Heart left ventricle (tissue), 16 donors: ENCODE measurements around the gene POU3F3. TPM values are rescaled to one million over a fixed set of nuclear protein-coding genes. Genes with fewer than 3 reads are reported as not detected.

Experiments
- ATAC-seq, 4 donors: fragments of 200-7000 bp; cut with Tn5 transposase; one replicate each; pipeline ENCODE4 v1.9.1; 2020 to 2022; ENCODE audit warnings: moderate library complexity in 4 of 4, mild to moderate bottlenecking in 3 of 4, moderate number of reproducible peaks in 1 of 4
- DNase-seq, 5 donors: peaks; one replicate each; pipeline ENCODE4 v3.0.0-alpha.2; 2020
- H3K27ac ChIP-seq, 12 donors: fragments of 200-600 bp; sonication (generic) in 4 of 12; one replicate each; pipeline versions ENCODE4 v1.5.0 to v1.8.0; 2016 to 2022; ENCODE audit warnings: mild to moderate bottlenecking in 2 of 12
- H3K27me3 ChIP-seq, 9 donors: fragments of 200-600 bp; sonication (generic) in 2 of 9; one replicate each; pipeline versions ENCODE4 v1.5.1 to v1.8.0; 2016 to 2022; ENCODE audit warnings: mild to moderate bottlenecking in 3 of 9
- H3K36me3 ChIP-seq, 9 donors: fragments of 200-600 bp; sonication (generic) in 2 of 9; one replicate each; pipeline versions ENCODE4 v1.5.0 to v1.8.0; 2018 to 2022; ENCODE audit warnings: mild to moderate bottlenecking in 2 of 9
- H3K4me1 ChIP-seq, 12 donors: fragments of 200-600 bp; sonication (generic) in 4 of 12; one replicate each; pipeline versions ENCODE4 v1.5.0 to v1.8.0; 2016 to 2022; ENCODE audit warnings: mild to moderate bottlenecking in 3 of 12
- H3K4me3 ChIP-seq, 12 donors: fragments of 200-600 bp; sonication (generic) in 4 of 12; one replicate each; pipeline versions ENCODE4 v1.5.0 to v1.8.0; 2017 to 2022; ENCODE audit warnings: mild to moderate bottlenecking in 9 of 12, moderate library complexity in 4 of 12
- H3K9me3 ChIP-seq, 12 donors: fragments of 200-600 bp; sonication (generic) in 4 of 12; one replicate each; pipeline versions ENCODE4 v1.5.0 to v1.8.0; 2016 to 2022; ENCODE audit warnings: mild to moderate bottlenecking in 1 of 12
- CTCF ChIP-seq, 12 donors: fragments of 200-600 bp; sonication (generic) in 4 of 12; IDR thresholded peaks; one replicate each; pipeline versions ENCODE4 v1.5.0 to v1.8.0; 2018 to 2022; ENCODE audit warnings: antibody characterized with exemption in 12 of 12, mild to moderate bottlenecking in 5 of 12
- POLR2A ChIP-seq, 2 donors: fragments of 450-650 bp; IDR thresholded peaks; one replicate each; pipeline ENCODE4 v1.6.1; 2017; ENCODE audit warnings: antibody characterized with exemption in 2 of 2, mild to moderate bottlenecking in 2 of 2, moderate library complexity in 2 of 2
- WGBS, 4 donors: extraction: QIAGEN DNeasy Blood & Tissue Kit in 2 of 4; methylation state at CpG; one replicate each; pipeline versions ENCODE4 v1.1.5 to v1.1.7; 2013 to 2018; 5-methylcytosine and 5-hydroxymethylcytosine counted together
- intact Hi-C, 10 donors: fragments of 100-400 bp; cut with DNase I; formaldehyde crosslinking; loops; one replicate each; pipeline versions ENCODE4 v1.11.1 to v1.14.2; 2022
- polyA plus RNA-seq, 2 donors: library from polyadenylated mRNA; stranded (reverse); fragments of 200-250 nt; gene quantifications; one replicate each; pipeline ENCODE4 v1.2.3, GENCODE V29; 2013
- total RNA-seq, 9 donors: library from RNA; depleted of rRNA in 2 of 9; stranded (reverse); fragments of >200 nt in 2 of 9; fragmentation: NEBNext Ultra II Directional in 3 of 9; extraction: Animal tissue kit (Norgen Biotek cat#: 25700) in 3 of 9; gene quantifications; one replicate each; pipeline versions ENCODE4 v1.1.0 to v1.2.4, GENCODE V29; 2016 to 2023
- donor health status: ischemic (EF 13 %, LVEDD 7.1; RV severe dilation, severe dysfunction).
- donor health status: healthy with polysubstance abuse.
- donor health status: DM: no; HTN: yes; CAD: no.
- donor health status: DM: no; HTN: no; CAD: no.
- donor health status: ischemic (EF 25% LVEDD 6.9; RV normal size, moderate dysfunction).
- donor health status: ischemic (EF 25% LVEDD 5.7; RV mildly dilated, moderate dysfunction).
- donor health status: healthy.
- donor health status: DM: yes; HTN: yes; CAD: no.
- donor health status: ischemic (EF 35%, LVEDD 5.7; RV mildly dilated, moderate dysfunction).
- donor health status: nonischemic (EF 11% LVEDD 7.7; RV severe dilation, severe dysfunction).
- donor health status: DM: yes; HTN: yes; CAD: no.
- donor health status: PGD.
- donor health status: ischemic (EF 29% LVEDD 5.4; RV normal size, mild dysfunction).
- donor health status: nonischemic (EF 23%, LVEDD 6.1; RV moderate dilation, normal function).

The POU3F3 gene
- total and polyA plus RNA-seq, 11 donors: 0.08 to 0.27 TPM; not detected in 9

GRCh38 chr2:104880076-104880475, 26.2 kb downstream of the POU3F3 start:
- no peak for ATAC-seq
- Histone ChIP-seq H3K4me3 (no peak overlapping the region), H3K27ac (no peak overlapping the region), H3K36me3 (no peaks in the 10 kb centered on the region), H3K4me1 (no peaks in the 10 kb centered on the region), H3K9me3 (no peaks in the 10 kb centered on the region), H3K27me3 (peaks cover 0 to 77% (median 40%) of the 10 kb centered on the region in 9 donors)
- DNase-seq: no peak
- intact Hi-C loops: no loop called here
- WGBS, 4 donors: 60 to 70% (median 66%) methylated on average over 6 of the region's 6 CpGs
- TF ChIP-seq POLR2A (IDR thresholded peaks at IDR 0.05): no peak
- TF ChIP-seq CTCF (IDR thresholded peaks at IDR 0.05): no peak

- Histone ChIP-seq H3K4me3 (no peak overlapping the region), H3K4me1 (no peaks in the 10 kb centered on the region), H3K36me3 (no peaks in the 10 kb centered on the region), H3K27me3 (peaks cover 0 to 65% (median 28%) of the 10 kb centered on the region in 9 donors), H3K9me3 (no peaks in the 10 kb centered on the region), H3K27ac (no peak overlapping the region)
- TF ChIP-seq POLR2A (IDR thresholded peaks at IDR 0.05): no peak
- TF ChIP-seq CTCF (IDR thresholded peaks at IDR 0.05): no peak
- DNase-seq: no peak
- ATAC-seq: no peak
- WGBS, 4 donors: 76 to 80% (median 78%) methylated on average over 3 of the region's 3 CpGs
- intact Hi-C loops: no loop called here
Observed at GRCh38 chr2:104883357-104883756, 29.4 kb downstream of the POU3F3 start.

- DNase-seq: no peak
- H3K4me1 ChIP-seq: no peaks in the 10 kb centered on the region
- no peaks in the 10 kb centered on the region for H3K9me3 ChIP-seq
- H3K27ac ChIP-seq: no peak overlapping the region
- H3K36me3 ChIP-seq: no peaks in the 10 kb centered on the region
- no peak overlapping the region for H3K4me3 ChIP-seq
- intact Hi-C loops: no loop called here
- ATAC-seq: no peak
- TF ChIP-seq POLR2A (IDR thresholded peaks at IDR 0.05) (no peak), CTCF (IDR thresholded peaks at IDR 0.05) (no peak)
- peaks cover 0 to 46% (median 26%) of the 10 kb centered on the region in 9 donors for H3K27me3 ChIP-seq
- 62 to 73% (median 69%) methylated on average over 5 of the region's 5 CpGs for WGBS, 4 donors
Observed at GRCh38 chr2:104885119-104885782, 31.3 kb downstream of the POU3F3 start.

- Histone ChIP-seq H3K27me3 (peaks cover 0 to 36% (median 14%) of the 10 kb centered on the region in 9 donors), H3K36me3 (no peaks in the 10 kb centered on the region), H3K4me1 (no peaks in the 10 kb centered on the region), H3K4me3 (no peak overlapping the region), H3K9me3 (no peaks in the 10 kb centered on the region), H3K27ac (no peak overlapping the region)
- intact Hi-C loops: no loop called here
- WGBS, 4 donors: 70 to 85% (median 79%) methylated on average over 6 of the region's 6 CpGs
- DNase-seq: no peak
- no peak for TF ChIP-seq POLR2A (IDR thresholded peaks at IDR 0.05)
- TF ChIP-seq CTCF (IDR thresholded peaks at IDR 0.05): no peak
- no peak for ATAC-seq
Observed at GRCh38 chr2:104887676-104888075, 33.8 kb downstream of the POU3F3 start.
